ENCODE results near the gene LINGO3.

LINGO3 gene

DNA sequence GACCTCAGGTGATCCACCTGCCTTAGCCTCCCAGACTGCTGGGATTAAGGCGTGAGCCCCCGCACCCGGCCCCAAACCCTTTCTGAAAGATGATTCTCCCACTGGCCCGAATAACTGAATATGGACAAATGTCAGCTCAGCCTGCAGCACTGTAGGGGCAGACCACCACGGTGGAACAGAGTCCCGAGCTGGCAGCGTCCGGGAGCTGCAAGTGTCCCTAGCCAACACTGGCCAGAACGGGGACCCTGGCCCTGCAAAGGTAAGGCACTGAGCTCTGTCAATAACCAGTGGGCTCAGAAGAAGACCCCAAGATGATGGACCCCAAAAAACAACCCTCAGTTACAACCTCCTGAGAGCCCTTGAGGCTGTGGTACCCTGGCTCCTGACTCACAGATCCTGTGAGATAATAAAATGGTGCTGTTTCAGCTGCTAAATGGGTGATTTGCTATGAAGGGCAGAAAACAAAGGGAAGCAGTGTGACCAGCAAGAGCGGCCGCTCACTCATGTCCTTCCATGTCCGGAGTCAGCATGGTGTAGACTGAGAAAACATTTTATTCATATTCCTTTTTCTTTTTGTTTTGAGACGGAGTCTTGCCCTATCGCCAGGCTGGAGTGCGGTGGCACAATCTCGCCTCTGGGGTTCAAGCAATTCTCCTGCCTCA lies 18.9 kb upstream of the LINGO3 start:
- H3K4me1 ChIP-seq (ENCODE audit: insufficient read depth, low read length), result peaks cover 9% of the 10 kb centered on the region
- H3K9ac ChIP-seq (ENCODE audit: low read depth, low read length), result no peak overlapping the region
- no peaks in the 10 kb centered on the region for H3K36me3 ChIP-seq (ENCODE audit: insufficient read depth, low read length)
- H3K9me3 ChIP-seq (ENCODE audit: control insufficient read depth, insufficient read depth, low read length), result no peaks in the 10 kb centered on the region

DNA sequence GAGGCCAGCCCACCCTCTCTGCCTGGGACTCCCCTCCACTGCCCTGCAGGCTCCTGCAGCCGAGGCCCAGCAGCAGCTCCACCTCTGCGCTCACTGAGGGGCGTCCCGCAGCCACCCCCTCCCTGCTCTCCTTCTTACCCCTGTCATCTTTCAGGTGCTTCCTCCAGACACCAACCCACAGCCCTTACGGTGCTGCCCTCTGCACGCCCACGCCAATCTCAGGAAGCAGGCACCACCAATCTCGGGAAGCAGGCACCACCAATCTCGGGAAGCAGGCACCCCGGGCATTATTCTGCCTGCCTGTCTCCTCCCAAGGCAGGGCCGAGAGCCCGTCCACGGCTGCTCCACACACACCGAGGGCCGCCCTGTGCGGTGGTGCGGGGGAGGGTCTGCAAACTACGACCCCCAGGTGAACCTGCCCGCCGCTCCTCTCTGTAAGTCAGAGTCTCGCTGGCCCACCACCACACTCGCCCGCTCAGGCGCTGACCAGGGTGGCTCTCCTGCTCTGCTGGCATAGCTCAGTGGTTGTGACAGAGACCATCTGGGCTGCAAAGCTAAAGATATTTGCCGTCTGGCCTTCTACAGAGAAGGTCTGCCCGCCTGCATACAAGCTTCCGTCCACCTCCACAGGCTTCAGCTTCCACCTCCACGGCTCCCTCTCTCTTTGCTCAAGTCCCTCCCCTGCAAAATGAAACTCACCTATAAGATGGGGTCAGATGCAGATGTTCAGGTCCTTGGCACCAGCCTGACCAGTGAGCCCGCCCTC lies 17.5 kb upstream of the LINGO3 start:
- peaks cover under 1% of the 10 kb centered on the region; the same call in 1 of the 2 replicates for H3K4me1 ChIP-seq (ENCODE audit: insufficient read depth, low read length)
- no peak overlapping the region for H3K9ac ChIP-seq (ENCODE audit: low read depth, low read length)
- no peaks in the 10 kb centered on the region for H3K9me3 ChIP-seq (ENCODE audit: control insufficient read depth, insufficient read depth, low read length)
- H3K36me3 ChIP-seq (ENCODE audit: insufficient read depth, low read length), result no peaks in the 10 kb centered on the region

DNA sequence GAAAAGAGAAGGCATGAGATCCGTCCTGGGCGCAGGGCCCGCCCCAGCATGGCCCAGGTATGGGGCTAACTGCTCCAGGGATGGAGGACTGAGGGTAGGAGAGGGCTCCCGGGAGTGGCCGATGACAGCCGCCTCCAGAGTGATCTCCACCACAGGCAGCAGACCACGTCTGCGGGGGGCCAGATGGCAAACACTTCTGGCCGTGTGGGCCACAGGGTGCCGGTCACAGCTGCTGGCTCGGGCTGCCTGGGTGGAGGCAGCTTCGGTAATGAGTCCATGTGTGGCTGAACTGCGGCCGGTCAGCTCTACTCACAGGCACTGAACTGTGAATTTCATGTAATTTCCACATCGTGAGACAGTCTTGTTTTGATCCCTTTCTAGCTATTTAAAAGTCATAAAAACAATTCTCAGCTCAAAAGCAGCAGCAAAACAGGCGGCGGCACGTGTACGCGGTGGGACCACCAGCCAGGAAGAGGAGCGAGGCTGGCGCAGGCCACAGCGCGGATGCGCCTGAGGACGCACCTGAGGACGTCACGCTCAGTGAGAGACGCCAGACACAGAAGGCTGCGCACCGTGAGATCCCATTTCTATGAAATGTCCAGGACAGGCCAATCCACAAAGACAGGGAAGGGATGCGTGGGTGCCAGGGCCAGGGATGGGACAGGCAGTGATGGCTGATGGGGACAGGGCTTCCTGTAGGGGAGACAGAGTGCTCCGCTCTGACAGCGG lies 16.4 kb upstream of the LINGO3 start:
- Histone ChIP-seq H3K36me3 (ENCODE audit: insufficient read depth, low read length) (no peaks in the 10 kb centered on the region), H3K9me3 (ENCODE audit: control insufficient read depth, insufficient read depth, low read length) (no peaks in the 10 kb centered on the region), H3K4me1 (ENCODE audit: insufficient read depth, low read length) (no peaks in the 10 kb centered on the region; the same call in 1 of the 2 replicates), H3K9ac (ENCODE audit: low read depth, low read length) (no peak overlapping the region)

DNA sequence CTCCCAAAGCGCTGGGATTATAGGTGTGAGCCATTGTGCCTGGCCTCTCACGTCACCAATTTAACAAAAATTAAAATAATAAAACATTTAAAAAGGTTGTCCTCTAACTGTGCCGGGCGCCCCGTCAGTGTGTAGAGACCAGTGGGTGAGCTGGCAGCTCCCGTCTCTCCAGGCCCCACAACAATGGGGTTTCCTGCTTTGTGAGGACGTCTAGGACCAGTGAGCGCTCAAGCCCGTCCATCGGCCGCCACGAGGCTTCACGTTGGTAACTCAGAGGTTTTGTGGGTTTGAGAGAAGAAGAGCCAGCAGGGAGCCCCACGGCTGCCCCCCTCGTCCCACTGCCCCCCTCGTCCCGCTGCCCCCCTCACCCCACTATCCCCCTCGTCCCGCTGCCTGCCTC lies 15.8 kb upstream of the LINGO3 start:
- no peaks in the 10 kb centered on the region for H3K9me3 ChIP-seq (ENCODE audit: control insufficient read depth, insufficient read depth, low read length)
- no peaks in the 10 kb centered on the region; the same call in 1 of the 2 replicates for H3K4me1 ChIP-seq (ENCODE audit: insufficient read depth, low read length)
- no peak overlapping the region for H3K9ac ChIP-seq (ENCODE audit: low read depth, low read length)
- H3K36me3 ChIP-seq (ENCODE audit: insufficient read depth, low read length), result no peaks in the 10 kb centered on the region

DNA sequence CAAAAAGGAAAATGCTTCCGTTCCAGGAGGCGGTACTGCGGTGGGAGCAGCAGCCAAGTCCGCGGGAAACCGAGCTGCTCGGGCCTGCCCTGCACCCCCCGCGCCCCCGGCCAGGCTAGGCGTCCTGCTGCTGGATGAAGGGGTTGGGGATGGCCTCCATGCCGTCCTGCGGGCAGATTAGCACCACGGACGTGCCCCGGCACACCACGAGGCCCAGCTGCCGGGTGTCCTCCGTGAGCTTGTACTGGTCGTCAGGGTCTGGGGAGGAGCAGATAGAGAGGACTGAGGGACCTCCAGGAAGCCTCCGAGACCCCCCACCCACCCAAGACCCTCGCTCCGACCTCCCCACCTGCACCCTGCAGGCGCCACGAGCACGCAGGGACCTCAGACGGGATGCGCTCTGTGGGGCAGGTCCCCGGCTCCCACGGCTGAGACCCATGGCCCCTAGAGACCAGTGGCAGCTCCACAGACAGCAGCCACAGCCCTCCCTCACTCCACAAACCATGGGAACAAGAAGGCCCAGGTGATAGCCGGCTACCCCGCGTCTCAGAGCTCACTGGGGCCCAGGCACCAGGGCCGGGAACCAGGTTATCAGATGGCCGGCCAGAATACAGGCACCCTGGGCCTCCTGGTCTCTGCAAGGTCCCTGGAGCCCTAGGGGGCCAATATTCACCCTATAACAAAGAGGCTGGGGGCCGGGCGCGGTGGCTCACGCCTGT lies 13.8 kb upstream of the LINGO3 start:
- H3K36me3 ChIP-seq (ENCODE audit: insufficient read depth, low read length), result no peaks in the 10 kb centered on the region
- no peak overlapping the region for H3K9ac ChIP-seq (ENCODE audit: low read depth, low read length)

DNA sequence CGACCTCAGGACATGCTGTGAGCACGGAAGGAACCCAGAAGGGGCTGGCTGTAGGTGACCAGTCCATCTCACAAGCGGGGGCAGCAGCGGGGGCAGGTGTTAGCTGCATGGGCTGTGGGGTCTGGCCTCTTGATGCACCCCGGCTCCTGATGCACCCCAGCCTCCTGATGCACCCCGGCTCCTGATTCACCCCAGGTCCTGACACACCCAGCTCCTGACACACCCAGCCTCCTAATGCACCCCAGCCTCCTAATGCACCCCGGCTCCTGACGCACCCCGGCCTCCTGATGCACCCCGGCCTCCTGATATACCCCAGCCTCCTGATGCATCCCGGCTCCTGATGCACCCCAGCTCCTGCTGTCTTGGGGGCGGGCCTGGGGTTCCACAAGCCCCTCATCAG lies 13.0 kb upstream of the LINGO3 start:
- no peaks in the 10 kb centered on the region for H3K36me3 ChIP-seq (ENCODE audit: insufficient read depth, low read length)
- H3K4me1 ChIP-seq (ENCODE audit: insufficient read depth, low read length), result no peaks in the 10 kb centered on the region
- no peak overlapping the region for H3K9ac ChIP-seq (ENCODE audit: low read depth, low read length)
- no peaks in the 10 kb centered on the region for H3K9me3 ChIP-seq (ENCODE audit: control insufficient read depth, insufficient read depth, low read length)

More for the DNA sequence above, 13.8 kb upstream of the LINGO3 start:
- no peaks in the 10 kb centered on the region for H3K4me1 ChIP-seq (ENCODE audit: insufficient read depth, low read length)
- no peaks in the 10 kb centered on the region for H3K9me3 ChIP-seq (ENCODE audit: control insufficient read depth, insufficient read depth, low read length)

DNA sequence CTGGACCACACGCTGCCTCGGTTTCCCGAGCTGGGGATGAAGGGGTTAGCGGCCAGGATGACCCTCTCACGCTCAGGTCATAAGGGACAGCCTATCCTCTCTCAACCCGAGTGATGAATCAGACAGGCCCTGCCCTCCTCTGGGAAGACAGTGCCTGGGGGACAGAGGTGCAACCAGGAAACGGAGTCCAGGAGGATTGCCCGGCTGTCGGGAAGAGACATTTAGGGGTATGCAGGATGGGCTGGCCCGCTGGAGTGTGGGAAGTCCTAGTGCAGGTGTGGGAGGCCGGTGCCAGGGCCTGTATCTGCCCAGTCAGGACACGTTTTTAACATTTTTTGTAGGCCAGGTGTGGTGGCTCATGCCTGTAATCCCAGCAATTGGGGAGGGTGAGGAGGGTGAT lies 12.1 kb upstream of the LINGO3 start:
- H3K4me1 ChIP-seq (ENCODE audit: insufficient read depth, low read length), result no peaks in the 10 kb centered on the region
- H3K36me3 ChIP-seq (ENCODE audit: insufficient read depth, low read length), result no peaks in the 10 kb centered on the region
- no peak overlapping the region for H3K9ac ChIP-seq (ENCODE audit: low read depth, low read length)

DNA sequence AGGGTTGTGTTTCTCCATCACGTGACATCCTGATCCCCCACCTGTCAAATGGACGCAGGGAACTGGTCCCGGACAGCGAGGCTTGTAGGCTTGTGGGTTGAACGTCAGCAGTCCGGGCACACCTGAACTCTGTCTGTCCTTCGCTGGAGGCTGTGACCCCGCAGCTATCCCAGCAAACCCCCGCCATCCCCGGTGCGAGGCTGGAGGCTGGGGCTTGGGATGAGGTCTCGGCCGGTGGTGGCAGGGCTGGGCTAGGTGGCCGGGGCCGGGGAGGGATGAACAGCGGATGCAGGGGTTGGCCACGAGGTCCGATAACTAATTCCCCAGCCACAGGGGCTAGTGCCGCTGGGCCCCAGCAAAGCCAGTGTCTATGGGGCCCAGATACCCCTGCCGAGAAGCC lies 11.6 kb upstream of the LINGO3 start:
- H3K36me3 ChIP-seq (ENCODE audit: insufficient read depth, low read length), result no peaks in the 10 kb centered on the region
- H3K9ac ChIP-seq (ENCODE audit: low read depth, low read length), result no peak overlapping the region
- no peaks in the 10 kb centered on the region for H3K9me3 ChIP-seq (ENCODE audit: control insufficient read depth, insufficient read depth, low read length)
- no peaks in the 10 kb centered on the region for H3K4me1 ChIP-seq (ENCODE audit: insufficient read depth, low read length)

More for the DNA sequence above, 12.1 kb upstream of the LINGO3 start:
- H3K9me3 ChIP-seq (ENCODE audit: control insufficient read depth, insufficient read depth, low read length), result no peaks in the 10 kb centered on the region

DNA sequence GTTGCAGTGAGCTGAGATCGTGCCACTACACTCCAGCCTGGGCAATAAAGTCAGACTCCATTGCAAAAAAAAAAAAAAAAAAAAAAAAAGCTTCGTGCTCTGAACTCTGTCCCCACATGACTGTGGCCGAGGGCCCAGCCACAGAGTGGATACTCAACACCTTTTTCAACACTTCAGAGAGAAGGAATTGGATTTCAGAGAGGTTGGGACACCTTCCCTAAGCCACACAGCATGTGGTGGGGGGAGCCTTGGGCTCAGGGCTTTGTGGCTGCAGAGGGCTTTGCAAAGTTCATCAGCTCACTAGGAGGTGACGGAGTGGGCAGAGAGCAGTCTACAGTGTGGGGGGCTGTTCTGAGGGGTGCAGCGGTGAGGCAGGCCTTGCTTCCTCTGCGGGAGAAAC lies 11.0 kb upstream of the LINGO3 start:
- H3K9me3 ChIP-seq (ENCODE audit: control insufficient read depth, insufficient read depth, low read length), result no peaks in the 10 kb centered on the region
- no peaks in the 10 kb centered on the region for H3K36me3 ChIP-seq (ENCODE audit: insufficient read depth, low read length)
- H3K9ac ChIP-seq (ENCODE audit: low read depth, low read length), result no peak overlapping the region
- H3K4me1 ChIP-seq (ENCODE audit: insufficient read depth, low read length), result no peaks in the 10 kb centered on the region

DNA sequence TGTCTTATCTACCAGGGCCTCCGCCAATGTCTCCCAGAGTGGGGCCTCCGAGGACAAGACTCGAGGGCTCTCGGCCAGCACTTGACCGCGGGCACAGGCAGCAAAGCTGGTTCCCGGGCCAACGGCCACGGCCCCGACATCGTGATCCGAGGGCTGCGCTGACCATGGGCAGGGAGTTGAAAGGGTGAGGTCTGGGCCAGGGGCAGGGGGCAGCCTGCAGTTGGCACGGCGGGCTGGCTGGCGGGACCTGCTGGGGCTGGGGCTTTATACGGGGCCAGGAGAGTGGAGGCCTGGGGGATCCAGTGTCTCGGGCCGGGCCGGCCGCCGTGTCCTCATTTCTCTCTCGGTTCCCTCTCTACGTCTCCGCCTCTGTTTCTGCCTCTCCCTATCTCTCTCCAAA lies 9.8 kb upstream of the LINGO3 start:
- no peaks in the 10 kb centered on the region for H3K36me3 ChIP-seq (ENCODE audit: insufficient read depth, low read length)
- H3K4me1 ChIP-seq (ENCODE audit: insufficient read depth, low read length), result no peaks in the 10 kb centered on the region
- H3K9ac ChIP-seq (ENCODE audit: low read depth, low read length), result no peak overlapping the region
- no peaks in the 10 kb centered on the region for H3K9me3 ChIP-seq (ENCODE audit: control insufficient read depth, insufficient read depth, low read length)

DNA sequence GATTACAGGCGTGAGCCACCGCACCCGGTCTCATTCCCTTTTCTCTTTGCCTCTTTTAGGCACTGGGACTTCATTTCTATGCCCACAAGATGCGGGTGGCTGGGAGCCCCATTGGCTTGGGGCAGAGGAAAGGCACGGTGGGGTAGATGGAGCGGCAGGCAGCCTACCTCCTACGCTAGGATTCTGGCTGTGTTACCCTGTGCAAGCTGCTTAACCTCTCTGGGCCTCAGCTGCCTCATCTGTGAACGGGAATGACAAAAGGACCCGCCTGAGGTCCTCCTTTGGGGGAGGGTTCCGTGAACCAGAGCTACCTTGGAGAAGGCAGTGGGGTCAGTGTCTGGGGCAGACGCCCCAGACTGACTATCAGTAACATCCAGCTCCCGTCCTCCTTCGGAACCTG lies 9.3 kb upstream of the LINGO3 start:
- Histone ChIP-seq H3K9ac (ENCODE audit: low read depth, low read length) (no peak overlapping the region), H3K4me1 (ENCODE audit: insufficient read depth, low read length) (no peaks in the 10 kb centered on the region), H3K36me3 (ENCODE audit: insufficient read depth, low read length) (no peaks in the 10 kb centered on the region), H3K9me3 (ENCODE audit: control insufficient read depth, insufficient read depth, low read length) (no peaks in the 10 kb centered on the region)

DNA sequence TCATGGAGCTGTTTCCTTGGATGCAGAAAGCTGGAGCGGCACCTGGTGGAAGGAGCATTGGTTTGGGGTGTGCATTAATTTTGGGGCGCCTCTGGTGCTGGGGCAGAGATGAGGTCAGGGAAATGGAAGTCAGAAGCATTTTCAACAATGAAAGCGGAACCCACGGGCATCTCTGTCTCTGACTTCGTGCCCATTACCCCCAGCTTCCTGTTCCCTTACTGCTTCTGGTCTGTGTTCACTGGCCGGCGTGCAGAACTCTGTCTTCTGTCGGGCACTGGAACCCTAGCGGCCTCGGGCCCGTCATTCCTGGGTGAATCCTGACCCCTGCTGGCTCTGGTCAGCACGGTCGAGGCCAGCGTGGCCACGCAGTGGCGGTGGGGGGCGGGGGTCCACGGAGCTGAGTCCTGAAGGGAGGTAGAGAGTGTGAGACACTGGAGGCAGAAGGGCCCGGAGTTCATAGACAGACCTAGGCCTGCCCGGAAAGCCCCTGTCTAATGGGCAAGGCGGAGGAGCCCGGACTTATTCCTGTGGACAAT lies 7.9 kb upstream of the LINGO3 start:
- Histone ChIP-seq H3K4me1 (ENCODE audit: insufficient read depth, low read length) (no peaks in the 10 kb centered on the region), H3K36me3 (ENCODE audit: insufficient read depth, low read length) (no peaks in the 10 kb centered on the region), H3K9me3 (ENCODE audit: control insufficient read depth, insufficient read depth, low read length) (no peaks in the 10 kb centered on the region), H3K9ac (ENCODE audit: low read depth, low read length) (no peak overlapping the region)

DNA sequence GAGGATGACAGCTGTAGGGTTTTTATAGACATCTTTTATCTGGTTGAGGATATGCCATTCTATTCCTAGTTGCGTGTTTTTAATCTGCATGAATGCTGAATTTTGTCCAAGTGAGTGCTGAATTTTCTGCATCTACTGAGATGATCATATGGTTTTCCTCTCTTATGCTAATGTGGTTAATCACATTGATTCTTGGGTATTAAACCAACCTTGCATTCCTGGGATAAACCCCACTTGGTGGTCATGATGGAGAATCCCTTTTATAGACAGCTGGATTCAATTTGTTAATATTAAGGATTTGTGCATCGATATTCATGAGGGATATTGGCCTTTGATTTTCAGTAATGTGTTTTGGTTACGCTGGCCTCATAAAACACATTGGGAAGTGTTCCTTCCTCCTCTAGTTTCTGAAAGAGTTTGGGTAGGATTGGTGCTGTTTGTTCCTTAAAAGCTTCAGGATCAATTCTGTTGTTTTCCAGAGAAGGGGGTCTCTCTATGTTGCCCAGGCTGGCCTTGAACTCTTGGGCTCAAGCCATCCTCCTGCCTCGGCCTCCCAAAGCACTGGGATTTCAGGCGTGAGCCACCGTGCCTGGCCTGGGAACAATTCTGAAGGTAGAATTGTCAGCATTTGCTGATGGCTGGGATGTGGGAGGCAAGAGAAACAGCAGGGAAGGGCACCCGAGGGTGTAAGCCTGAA lies 7.3 kb upstream of the LINGO3 start:
- Histone ChIP-seq H3K36me3 (ENCODE audit: insufficient read depth, low read length) (no peaks in the 10 kb centered on the region), H3K9ac (ENCODE audit: low read depth, low read length) (no peak overlapping the region), H3K9me3 (ENCODE audit: control insufficient read depth, insufficient read depth, low read length) (no peaks in the 10 kb centered on the region), H3K4me1 (ENCODE audit: insufficient read depth, low read length) (no peaks in the 10 kb centered on the region)
